ENCODE data around the gene NCKAP1.
"Not testable (repeated sequence)": the region's sequence is repeated elsewhere in the genome, so short reads cannot be mapped to it uniquely, and the experiment has no call there.

NCKAP1 gene

GRCh38 chr2:183029219-183029618, 9.0 kb downstream of the NCKAP1 start:
- Histone ChIP-seq H3K4me1 (peaks cover 14% of the 10 kb centered on the region), H3K4me3 (no peak overlapping the region)

GRCh38 chr2:183028108-183028507, 10.1 kb downstream of the NCKAP1 start:
- in situ Hi-C loops (cut with MboI; ENCODE audit: low sequenced_read_pairs), result no loop called here
- Histone ChIP-seq H3K27me3 (ENCODE audit: low read depth) (no peaks in the 10 kb centered on the region), H3K36me3 (replicated peaks) (peaks cover 7% of the 10 kb centered on the region; the same call in 1 of the 2 replicates), H3K4me3 (no peak overlapping the region), H3K4me1 (peaks cover 15% of the 10 kb centered on the region), H3K9me3 (no peaks in the 10 kb centered on the region)
- no peak for DNase-seq (ENCODE audit: low spot score in 2 of 2)

More at GRCh38 chr2:183029219-183029618, 9.0 kb downstream of the NCKAP1 start:
- Histone ChIP-seq H3K9me3 (no peaks in the 10 kb centered on the region), H3K27me3 (ENCODE audit: low read depth) (no peaks in the 10 kb centered on the region), H3K36me3 (replicated peaks) (no peaks in the 10 kb centered on the region)
- DNase-seq (ENCODE audit: low spot score in 2 of 2), result no peak
- in situ Hi-C loops (cut with MboI; ENCODE audit: low sequenced_read_pairs), result no loop called here

GRCh38 chr2:183027443-183027842, 10.8 kb downstream of the NCKAP1 start:
- peaks cover 15% of the 10 kb centered on the region for H3K4me1 ChIP-seq
- H3K27me3 ChIP-seq (ENCODE audit: low read depth), result no peaks in the 10 kb centered on the region
- DNase-seq (ENCODE audit: low spot score in 2 of 2), result no peak
- H3K36me3 ChIP-seq (replicated peaks), result peaks cover 7% of the 10 kb centered on the region; the same call in 1 of the 2 replicates
- H3K9me3 ChIP-seq, result no peaks in the 10 kb centered on the region
- no peak overlapping the region for H3K4me3 ChIP-seq
- in situ Hi-C loops (cut with MboI; ENCODE audit: low sequenced_read_pairs), result no loop called here

- peaks cover 9% of the 10 kb centered on the region for H3K36me3 ChIP-seq (replicated peaks)
- in situ Hi-C loops (cut with MboI; ENCODE audit: low sequenced_read_pairs), result no loop called here
- H3K4me1 ChIP-seq, result peaks cover 15% of the 10 kb centered on the region
- no peak overlapping the region for H3K4me3 ChIP-seq
- H3K27me3 ChIP-seq (ENCODE audit: low read depth), result no peaks in the 10 kb centered on the region
- H3K9me3 ChIP-seq, result no peaks in the 10 kb centered on the region
- DNase-seq (ENCODE audit: low spot score in 2 of 2), result no peak
Observed at GRCh38 chr2:183026424-183026823, 11.8 kb downstream of the NCKAP1 start.

- Histone ChIP-seq H3K4me1 (peaks cover 15% of the 10 kb centered on the region), H3K36me3 (replicated peaks) (peaks cover 11% of the 10 kb centered on the region), H3K9me3 (no peaks in the 10 kb centered on the region), H3K4me3 (no peak overlapping the region), H3K27me3 (ENCODE audit: low read depth) (no peaks in the 10 kb centered on the region)
- DNase-seq (ENCODE audit: low spot score in 2 of 2), result no peak
- in situ Hi-C loops (cut with MboI; ENCODE audit: low sequenced_read_pairs), result no loop called here
Observed at GRCh38 chr2:183025993-183026392, 12.3 kb downstream of the NCKAP1 start.

GRCh38 chr2:183024339-183025095, 13.7 kb downstream of the NCKAP1 start:
- H3K27me3 ChIP-seq (ENCODE audit: low read depth), result no peaks in the 10 kb centered on the region
- peaks cover 14% of the 10 kb centered on the region for H3K36me3 ChIP-seq (replicated peaks)
- H3K9me3 ChIP-seq, result no peaks in the 10 kb centered on the region
- in situ Hi-C loops (cut with MboI; ENCODE audit: low sequenced_read_pairs), result no loop called here
- H3K4me3 ChIP-seq, result no peak overlapping the region
- H3K4me1 ChIP-seq, result peaks cover 22% of the 10 kb centered on the region
- DNase-seq (ENCODE audit: low spot score in 2 of 2), result no peak

- H3K27me3 ChIP-seq (ENCODE audit: low read depth), result no peaks in the 10 kb centered on the region
- H3K36me3 ChIP-seq (replicated peaks), result peaks cover 14% of the 10 kb centered on the region
- H3K4me1 ChIP-seq, result peaks cover 18% of the 10 kb centered on the region
- no peak for DNase-seq (ENCODE audit: low spot score in 2 of 2)
- no peaks in the 10 kb centered on the region for H3K9me3 ChIP-seq
- H3K4me3 ChIP-seq, result no peak overlapping the region
- in situ Hi-C loops (cut with MboI; ENCODE audit: low sequenced_read_pairs), result no loop called here
Observed at GRCh38 chr2:183022711-183023110, 15.5 kb downstream of the NCKAP1 start.

- H3K4me1 ChIP-seq, result peaks cover 18% of the 10 kb centered on the region
- no peak for DNase-seq (ENCODE audit: low spot score in 2 of 2)
- H3K9me3 ChIP-seq, result no peaks in the 10 kb centered on the region
- H3K27me3 ChIP-seq (ENCODE audit: low read depth), result no peaks in the 10 kb centered on the region
- H3K36me3 ChIP-seq (replicated peaks), result peaks cover 14% of the 10 kb centered on the region
- in situ Hi-C loops (cut with MboI; ENCODE audit: low sequenced_read_pairs), result no loop called here
- H3K4me3 ChIP-seq, result no peak overlapping the region
Observed at GRCh38 chr2:183021613-183022012, 16.6 kb downstream of the NCKAP1 start.

GRCh38 chr2:183019718-183020442, 18.4 kb downstream of the NCKAP1 start:
- Histone ChIP-seq H3K4me3 (no peak overlapping the region), H3K36me3 (replicated peaks) (peaks cover 14% of the 10 kb centered on the region), H3K27me3 (ENCODE audit: low read depth) (no peaks in the 10 kb centered on the region), H3K9me3 (no peaks in the 10 kb centered on the region), H3K4me1 (peaks cover 26% of the 10 kb centered on the region)
- in situ Hi-C loops (cut with MboI; ENCODE audit: low sequenced_read_pairs), result no loop called here
- no peak for DNase-seq (ENCODE audit: low spot score in 2 of 2)

GRCh38 chr2:183017845-183018244, 20.4 kb downstream of the NCKAP1 start:
- H3K4me3 ChIP-seq; DNase-seq (ENCODE audit: low spot score in 2 of 2); H3K36me3 ChIP-seq (replicated peaks); in situ Hi-C loops (cut with MboI; ENCODE audit: low sequenced_read_pairs); H3K27me3 ChIP-seq (ENCODE audit: low read depth); H3K9me3 ChIP-seq: not testable (repeated sequence)
- peaks cover 27% of the 10 kb centered on the region for H3K4me1 ChIP-seq

GRCh38 chr2:183014005-183014404, 24.3 kb downstream of the NCKAP1 start:
- H3K4me1 ChIP-seq, result peaks cover 31% of the 10 kb centered on the region
- no peaks in the 10 kb centered on the region for H3K9me3 ChIP-seq
- H3K36me3 ChIP-seq (replicated peaks), result no peaks in the 10 kb centered on the region
- no peaks in the 10 kb centered on the region for H3K27me3 ChIP-seq (ENCODE audit: low read depth)
- in situ Hi-C loops (cut with MboI; ENCODE audit: low sequenced_read_pairs), result no loop called here
- H3K4me3 ChIP-seq, result no peak overlapping the region
- no peak for DNase-seq (ENCODE audit: low spot score in 2 of 2)

- DNase-seq (ENCODE audit: low spot score in 2 of 2), result no peak
- in situ Hi-C loops (cut with MboI; ENCODE audit: low sequenced_read_pairs), result no loop called here
- Histone ChIP-seq H3K36me3 (replicated peaks) (no peaks in the 10 kb centered on the region), H3K4me1 (peaks cover 44% of the 10 kb centered on the region), H3K9me3 (no peaks in the 10 kb centered on the region), H3K27me3 (ENCODE audit: low read depth) (no peaks in the 10 kb centered on the region), H3K4me3 (no peak overlapping the region)
Observed at GRCh38 chr2:183011743-183012142, 26.5 kb downstream of the NCKAP1 start.

- no peaks in the 10 kb centered on the region for H3K9me3 ChIP-seq
- peaks cover 44% of the 10 kb centered on the region for H3K4me1 ChIP-seq
- no peaks in the 10 kb centered on the region for H3K36me3 ChIP-seq (replicated peaks)
- no peak overlapping the region for H3K4me3 ChIP-seq
- no peaks in the 10 kb centered on the region for H3K27me3 ChIP-seq (ENCODE audit: low read depth)
- in situ Hi-C loops (cut with MboI; ENCODE audit: low sequenced_read_pairs), result no loop called here
- peak in 1 of 2 experiments; percentile 26 for DNase-seq (ENCODE audit: low spot score in 2 of 2)
Observed at GRCh38 chr2:183010112-183010511, 28.1 kb downstream of the NCKAP1 start.

- Histone ChIP-seq H3K4me1 (peaks cover 39% of the 10 kb centered on the region), H3K27me3 (ENCODE audit: low read depth) (no peaks in the 10 kb centered on the region), H3K36me3 (replicated peaks) (no peaks in the 10 kb centered on the region), H3K4me3 (no peak overlapping the region), H3K9me3 (no peaks in the 10 kb centered on the region)
- in situ Hi-C loops (cut with MboI; ENCODE audit: low sequenced_read_pairs), result no loop called here
- no peak for DNase-seq (ENCODE audit: low spot score in 2 of 2)
Observed at GRCh38 chr2:183009249-183009899, 28.9 kb downstream of the NCKAP1 start.

Data from HAP-1 (cell line).